ENCODE results near the gene RBM25.

The RBM25 gene

GRCh38 chr14:73173092-73173735 lies 114.9 kb downstream of the RBM25 start:
- TF ChIP-seq CTCF (IDR thresholded peaks at IDR 0.05; ENCODE audit: low read depth, low read length): peak; percentile 46
- in situ Hi-C loops (cut with HindIII; ENCODE audit: low sequenced_read_pairs): no loop called here
- H3K4me3 ChIP-seq (ENCODE audit: low read depth, low read length): no peak overlapping the region
- DNase-seq (ENCODE audit: low read depth, low spot score): peak; percentile 68
